Measurements from ENCODE around the gene SPOCK1.

The SPOCK1 gene

DNA sequence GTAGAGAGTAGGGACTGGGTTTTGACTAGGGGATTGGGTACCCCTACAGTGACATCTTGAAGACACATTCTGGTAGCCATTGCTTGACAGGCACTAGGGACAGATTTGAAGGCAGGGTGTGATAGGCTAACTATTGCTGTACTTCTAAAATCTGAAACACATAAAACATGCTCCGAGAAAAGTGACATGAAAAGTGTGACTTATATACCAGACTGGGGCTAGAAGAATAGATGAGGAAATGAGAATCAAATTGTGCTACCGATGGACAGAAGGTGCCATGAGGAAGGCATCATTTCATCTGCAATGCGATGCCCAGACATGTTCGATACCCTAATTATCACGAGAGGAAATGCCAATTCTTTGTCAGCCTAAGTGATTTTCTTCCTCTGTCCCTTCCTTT lies 475.8 kb downstream of the SPOCK1 start:
- no peak for DNase-seq (ENCODE audit: low read depth in 1 of 2, low spot score in 1 of 2)
- no peak for TF ChIP-seq JUND (IDR thresholded peaks at IDR 0.05; ENCODE audit: low read depth)
- in situ Hi-C loops (cut with HindIII; ENCODE audit: low pct_unique_long_range_greater_than_20kb, low sequenced_read_pairs): no loop called here

DNA sequence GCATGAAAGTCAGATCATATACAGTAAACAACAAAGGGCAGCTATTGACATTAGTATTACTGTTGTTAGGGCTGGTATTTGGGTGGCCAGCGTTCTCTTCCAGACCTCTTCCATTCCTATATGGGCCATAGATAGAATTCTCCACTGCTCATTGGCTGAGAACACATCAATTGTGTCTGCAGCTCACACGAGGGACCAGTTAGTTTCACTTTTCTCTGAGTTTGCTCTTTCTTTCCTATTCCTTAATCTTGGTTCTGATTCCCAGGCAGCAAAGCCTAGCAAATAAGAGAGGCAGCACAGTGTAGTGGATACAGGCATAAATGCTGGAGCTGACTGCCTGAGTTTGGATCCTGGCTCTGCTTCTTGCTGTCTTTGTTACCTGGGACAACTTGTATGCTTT lies 476.4 kb downstream of the SPOCK1 start:
- DNase-seq (ENCODE audit: low read depth in 1 of 2, low spot score in 1 of 2): no peak
- in situ Hi-C loops (cut with HindIII; ENCODE audit: low pct_unique_long_range_greater_than_20kb, low sequenced_read_pairs): no loop called here
- TF ChIP-seq JUND (IDR thresholded peaks at IDR 0.05; ENCODE audit: low read depth): no peak

- TF ChIP-seq JUND (IDR thresholded peaks at IDR 0.05; ENCODE audit: low read depth): no peak
- DNase-seq (ENCODE audit: low read depth in 1 of 2, low spot score in 1 of 2): no peak
- in situ Hi-C loops (cut with HindIII; ENCODE audit: low pct_unique_long_range_greater_than_20kb, low sequenced_read_pairs): no loop called here
These were observed 477.1 kb downstream of the SPOCK1 start for GRCh38 chr5:137022043-137022442.

DNA sequence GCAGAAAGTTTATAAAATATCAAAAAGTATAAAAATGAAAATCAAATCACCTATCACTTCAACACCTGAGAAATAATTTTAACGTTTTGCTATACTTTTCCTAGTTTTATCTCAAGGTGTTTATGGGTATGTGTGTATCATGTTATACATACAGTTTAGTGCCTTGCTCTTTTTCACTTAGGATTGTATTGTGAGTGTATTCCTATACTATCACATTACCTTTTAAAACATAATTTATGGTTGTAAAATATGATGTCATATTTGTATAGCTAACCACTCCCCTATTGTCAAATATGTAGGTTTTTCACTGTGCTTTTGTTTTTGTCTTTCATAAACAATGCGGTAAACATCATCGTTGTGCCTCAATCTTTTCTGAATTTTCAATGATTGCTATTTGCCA lies 479.9 kb downstream of the SPOCK1 start:
- no peak for TF ChIP-seq JUND (IDR thresholded peaks at IDR 0.05; ENCODE audit: low read depth)
- DNase-seq (ENCODE audit: low read depth in 1 of 2, low spot score in 1 of 2): no peak

DNA sequence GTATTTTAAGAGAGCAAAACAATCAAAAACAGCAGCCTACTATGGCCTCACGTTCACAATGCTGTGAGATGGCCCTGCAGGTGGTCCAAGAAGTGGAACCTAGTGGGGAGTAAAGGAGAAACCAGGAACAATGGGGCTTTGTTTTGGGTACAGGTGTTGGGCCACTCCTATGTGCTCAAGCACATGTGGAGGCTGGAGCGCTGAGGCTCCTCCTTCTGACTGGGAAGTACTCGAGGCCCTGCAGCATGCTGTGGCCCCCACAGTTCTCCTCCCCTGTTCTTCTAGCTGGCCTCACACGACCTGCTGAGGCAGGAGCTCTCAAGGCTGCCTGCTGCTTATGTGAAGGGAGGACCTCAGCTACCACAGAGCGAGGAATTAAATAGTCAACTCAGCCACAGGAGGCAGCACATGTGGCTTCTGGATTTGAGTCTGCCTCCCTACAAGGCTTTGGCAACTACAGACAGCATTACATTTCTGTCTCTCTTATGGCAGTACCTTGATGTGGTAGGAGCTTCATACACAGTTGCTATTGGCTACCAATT lies 482.3 kb downstream of the SPOCK1 start:
- no peak for TF ChIP-seq JUND (IDR thresholded peaks at IDR 0.05; ENCODE audit: low read depth)
- DNase-seq (ENCODE audit: low read depth in 1 of 2, low spot score in 1 of 2): peak in 1 of 2 experiments; percentile 3

More for the DNA sequence above, 479.9 kb downstream of the SPOCK1 start:
- in situ Hi-C loops (cut with HindIII; ENCODE audit: low pct_unique_long_range_greater_than_20kb, low sequenced_read_pairs): no loop called here

DNA sequence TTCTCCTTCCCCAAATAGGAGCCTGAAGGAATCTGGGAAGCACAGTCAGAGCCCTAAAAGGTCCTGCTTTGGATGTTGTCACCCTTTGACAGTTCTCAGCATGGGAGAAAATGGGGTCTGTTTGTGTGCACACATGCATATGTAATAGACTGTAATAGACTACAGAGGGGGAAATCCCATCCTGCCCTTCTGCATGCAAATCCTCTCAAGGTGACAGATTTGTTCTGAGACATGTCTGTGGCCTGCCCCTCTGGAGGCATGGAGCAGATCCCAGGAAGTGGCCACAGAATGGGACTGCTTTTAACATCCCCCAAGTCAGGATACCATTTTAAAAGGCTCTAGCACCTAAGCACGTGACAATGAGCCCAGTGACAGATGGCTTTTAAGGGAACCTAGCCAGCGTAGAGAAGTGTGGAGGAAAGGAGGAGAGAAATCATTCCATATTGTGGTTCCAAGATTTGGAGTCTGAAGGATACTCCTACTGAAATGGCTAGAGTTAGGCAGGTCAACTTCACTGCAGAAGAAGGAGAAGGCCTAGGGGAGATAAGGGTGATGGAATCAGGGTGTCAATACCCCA lies 483.5 kb downstream of the SPOCK1 start:
- no peak for DNase-seq (ENCODE audit: low read depth in 1 of 2, low spot score in 1 of 2)
- TF ChIP-seq JUND (IDR thresholded peaks at IDR 0.05; ENCODE audit: low read depth): no peak
- in situ Hi-C loops (cut with HindIII; ENCODE audit: low pct_unique_long_range_greater_than_20kb, low sequenced_read_pairs): no loop called here

More for the DNA sequence above, 482.3 kb downstream of the SPOCK1 start:
- in situ Hi-C loops (cut with HindIII; ENCODE audit: low pct_unique_long_range_greater_than_20kb, low sequenced_read_pairs): no loop called here

- no peak for DNase-seq (ENCODE audit: low read depth in 1 of 2, low spot score in 1 of 2)
- TF ChIP-seq JUND (IDR thresholded peaks at IDR 0.05; ENCODE audit: low read depth): no peak
These were observed 484.4 kb downstream of the SPOCK1 start for GRCh38 chr5:137014731-137015130.

GRCh38 chr5:137010226-137010625 lies 488.9 kb downstream of the SPOCK1 start:
- TF ChIP-seq JUND (IDR thresholded peaks at IDR 0.05; ENCODE audit: low read depth): no peak
- in situ Hi-C loops (cut with HindIII; ENCODE audit: low pct_unique_long_range_greater_than_20kb, low sequenced_read_pairs): no loop called here
- DNase-seq (ENCODE audit: low read depth in 1 of 2, low spot score in 1 of 2): no peak

More at GRCh38 chr5:137014731-137015130, 484.4 kb downstream of the SPOCK1 start:
- in situ Hi-C loops (cut with HindIII; ENCODE audit: low pct_unique_long_range_greater_than_20kb, low sequenced_read_pairs): no loop called here

DNA sequence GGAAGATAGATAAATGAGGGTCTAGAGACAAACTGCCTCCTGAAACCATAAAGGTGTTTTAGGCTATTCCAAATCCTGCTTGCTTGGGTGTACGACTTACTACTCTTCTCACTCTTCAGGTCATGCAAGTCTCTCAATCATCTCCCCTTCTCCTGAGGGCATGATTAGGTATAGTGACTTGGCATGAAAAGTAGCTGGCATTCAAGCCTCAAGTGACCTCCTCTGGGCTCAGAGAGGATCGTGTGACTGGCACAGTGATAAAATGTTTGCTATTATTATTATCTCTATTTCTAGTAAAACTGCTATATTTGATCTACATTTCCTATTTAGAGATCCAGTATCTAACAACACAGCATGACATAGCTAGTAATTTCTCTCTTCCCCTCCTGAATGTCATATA lies 494.8 kb downstream of the SPOCK1 start:
- in situ Hi-C loops (cut with HindIII; ENCODE audit: low pct_unique_long_range_greater_than_20kb, low sequenced_read_pairs): no loop called here
- TF ChIP-seq JUND (IDR thresholded peaks at IDR 0.05; ENCODE audit: low read depth): no peak
- no peak for DNase-seq (ENCODE audit: low read depth in 1 of 2, low spot score in 1 of 2)

DNA sequence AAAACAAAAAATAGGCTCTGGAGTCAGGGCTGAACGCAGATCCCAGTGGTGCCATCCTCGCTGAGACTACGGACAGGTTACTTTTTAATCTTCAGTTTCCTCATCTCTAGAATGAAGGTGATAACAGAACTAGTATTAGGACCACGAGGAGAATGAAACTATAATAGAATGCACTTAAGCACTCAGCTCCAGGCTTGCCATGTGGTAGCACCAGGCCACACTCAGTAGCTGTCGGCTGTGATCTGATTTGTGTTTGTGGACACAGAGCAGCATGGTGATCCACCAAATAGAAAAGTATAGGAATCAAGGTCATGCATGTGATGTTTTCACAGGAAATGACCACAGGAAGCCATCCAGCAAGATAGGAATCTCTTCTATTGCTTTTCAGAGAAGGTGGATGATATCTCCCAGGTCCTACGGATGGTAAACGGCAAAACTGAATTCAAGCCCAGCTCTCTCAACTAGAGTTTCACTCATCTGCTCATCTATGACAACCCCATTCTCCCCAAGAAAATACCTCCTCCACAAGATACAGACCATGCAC lies 498.0 kb downstream of the SPOCK1 start:
- no peak for DNase-seq (ENCODE audit: low read depth in 1 of 2, low spot score in 1 of 2)
- in situ Hi-C loops (cut with HindIII; ENCODE audit: low pct_unique_long_range_greater_than_20kb, low sequenced_read_pairs): no loop called here
- TF ChIP-seq JUND (IDR thresholded peaks at IDR 0.05; ENCODE audit: low read depth): no peak

DNA sequence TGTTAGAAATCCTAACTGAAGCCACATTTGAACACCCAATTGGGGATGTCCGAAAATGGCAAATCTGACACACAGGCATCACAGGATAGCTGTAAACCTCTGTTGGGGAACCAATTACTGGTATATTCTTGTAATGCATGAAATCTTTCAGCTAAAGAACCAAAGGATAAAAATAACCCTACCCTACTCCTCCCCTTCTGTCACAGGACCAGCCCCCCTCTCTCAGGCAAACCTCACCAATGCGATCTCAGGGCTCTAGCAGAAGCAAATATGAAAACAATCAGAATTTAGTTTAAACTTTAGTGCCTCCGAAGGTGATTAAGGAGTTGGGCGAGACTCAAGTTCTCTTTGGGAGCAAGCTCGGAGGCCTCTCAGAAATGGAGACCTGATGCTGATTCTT lies 499.3 kb downstream of the SPOCK1 start:
- no peak for DNase-seq (ENCODE audit: low read depth in 1 of 2, low spot score in 1 of 2)
- in situ Hi-C loops (cut with HindIII; ENCODE audit: low pct_unique_long_range_greater_than_20kb, low sequenced_read_pairs): no loop called here
- no peak for TF ChIP-seq JUND (IDR thresholded peaks at IDR 0.05; ENCODE audit: low read depth)

DNA sequence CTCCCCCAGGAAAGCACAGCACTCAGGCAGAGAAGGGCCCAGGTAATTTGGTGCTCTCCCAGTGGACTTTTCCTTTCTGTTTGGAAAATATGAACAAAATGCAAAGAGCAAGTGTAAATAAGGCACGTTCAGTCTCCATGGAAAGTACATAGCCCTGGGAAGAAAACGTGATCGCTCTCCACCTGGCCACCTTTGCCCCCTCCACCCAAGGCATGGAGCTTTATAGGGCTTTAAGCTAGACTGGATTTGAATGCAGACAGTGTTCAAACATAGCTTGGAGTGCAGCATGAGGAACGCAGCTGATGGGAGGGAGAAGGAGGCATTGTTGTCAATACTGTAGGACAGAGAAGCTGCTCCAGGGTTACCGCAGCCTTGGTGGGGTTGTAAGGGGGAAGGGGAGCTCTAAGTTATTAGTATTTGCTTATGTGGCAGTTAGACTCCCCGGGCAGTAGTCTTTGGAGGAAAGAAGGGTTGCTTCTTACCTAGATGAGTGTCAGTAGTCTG lies 500.2 kb downstream of the SPOCK1 start:
- DNase-seq (ENCODE audit: low read depth in 1 of 2, low spot score in 1 of 2): no peak
- TF ChIP-seq JUND (IDR thresholded peaks at IDR 0.05; ENCODE audit: low read depth): no peak
- in situ Hi-C loops (cut with HindIII; ENCODE audit: low pct_unique_long_range_greater_than_20kb, low sequenced_read_pairs): no loop called here

DNA sequence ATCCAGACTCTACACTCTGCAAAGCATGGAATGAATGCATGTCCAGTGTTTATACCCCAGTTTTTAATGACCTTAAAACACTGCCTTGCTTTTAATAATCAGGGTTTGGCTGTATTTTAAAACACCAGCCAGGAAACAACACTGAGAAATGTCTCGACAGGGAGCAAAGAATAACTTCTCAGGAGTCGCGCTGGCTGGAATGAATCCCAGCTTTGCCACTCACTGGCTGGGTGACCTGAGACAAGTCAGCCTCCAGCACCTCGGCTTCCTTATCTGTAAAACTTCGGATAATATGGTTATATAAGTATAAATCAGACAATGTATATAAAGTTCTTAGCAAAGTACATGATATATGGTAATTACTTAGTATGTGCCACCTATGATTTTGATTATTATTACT lies 505.0 kb downstream of the SPOCK1 start:
- no peak for DNase-seq (ENCODE audit: low read depth in 1 of 2, low spot score in 1 of 2)
- in situ Hi-C loops (cut with HindIII; ENCODE audit: low pct_unique_long_range_greater_than_20kb, low sequenced_read_pairs): no loop called here
- no peak for TF ChIP-seq JUND (IDR thresholded peaks at IDR 0.05; ENCODE audit: low read depth)

Data from T47D (cell line).